ENCODE results near the gene RFT1.
A peak's percentile ranks its signal among the peaks of the same experiment; 100 is the strongest.

RFT1 gene

DNA sequence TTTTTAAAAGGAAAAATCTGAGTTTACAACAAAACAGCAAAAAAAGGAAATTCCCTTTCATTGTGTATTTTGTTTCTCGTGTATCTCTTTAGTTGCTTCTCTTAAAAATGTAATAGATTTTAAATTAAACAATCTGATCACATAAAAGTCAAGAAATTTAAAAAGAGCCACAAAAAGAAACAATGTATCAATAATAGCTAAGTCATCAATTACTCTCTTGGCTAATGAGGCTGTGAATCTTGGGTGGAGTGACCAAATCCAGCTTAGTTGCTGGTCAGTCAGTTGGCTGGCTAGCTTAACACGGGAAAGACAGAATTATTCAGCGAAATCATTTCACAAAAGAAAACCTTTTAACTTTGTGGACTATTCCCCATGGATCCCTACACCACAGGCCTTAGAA, 87.6 kb downstream of the RFT1 start:
- DNase-seq (ENCODE audit: low read depth, low spot score), result no peak
- H3K27ac ChIP-seq, result no peak overlapping the region

DNA sequence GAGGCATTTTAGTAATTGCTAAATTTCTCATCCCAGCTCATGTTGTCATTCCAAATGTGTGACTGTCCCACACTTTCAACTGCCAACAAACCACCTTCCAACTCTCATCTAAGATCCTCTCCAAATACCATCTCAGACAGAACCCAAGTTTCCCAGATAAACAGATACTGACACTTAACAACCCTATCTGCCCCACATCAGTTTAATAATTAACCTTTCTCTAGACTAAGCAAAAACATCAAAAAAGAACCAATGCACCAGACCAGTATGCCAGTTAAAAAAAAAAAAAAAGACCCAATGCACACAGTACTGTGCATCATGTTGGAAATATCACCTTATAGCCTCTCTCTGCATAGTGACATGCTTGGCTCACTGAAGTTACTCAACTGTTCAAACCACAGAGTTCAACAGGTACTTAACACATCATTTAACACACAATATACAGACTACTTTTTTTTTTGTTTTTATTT, 89.8 kb downstream of the RFT1 start:
- H3K27ac ChIP-seq, result no peak overlapping the region
- DNase-seq (ENCODE audit: low read depth, low spot score), result peak; percentile 60

DNA sequence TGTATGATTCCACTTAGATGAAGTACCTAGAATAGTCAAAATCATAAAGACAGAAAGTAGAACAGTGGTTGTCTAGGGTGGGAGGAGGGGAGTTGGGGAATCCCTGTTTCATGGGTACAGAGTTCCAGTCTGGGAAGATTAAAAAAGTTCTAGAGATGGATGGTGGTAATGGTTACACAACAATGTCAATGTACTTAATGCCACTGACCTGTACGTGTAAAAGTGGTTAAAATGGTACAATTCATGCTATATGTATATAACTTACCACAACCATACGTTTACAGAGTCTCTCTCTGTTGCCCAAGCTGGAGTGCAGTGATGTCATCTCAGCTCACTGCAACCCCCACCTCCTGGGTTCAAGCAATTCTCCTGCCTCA, 90.9 kb downstream of the RFT1 start:
- DNase-seq (ENCODE audit: low read depth, low spot score), result no peak
- no peak overlapping the region for H3K27ac ChIP-seq

DNA sequence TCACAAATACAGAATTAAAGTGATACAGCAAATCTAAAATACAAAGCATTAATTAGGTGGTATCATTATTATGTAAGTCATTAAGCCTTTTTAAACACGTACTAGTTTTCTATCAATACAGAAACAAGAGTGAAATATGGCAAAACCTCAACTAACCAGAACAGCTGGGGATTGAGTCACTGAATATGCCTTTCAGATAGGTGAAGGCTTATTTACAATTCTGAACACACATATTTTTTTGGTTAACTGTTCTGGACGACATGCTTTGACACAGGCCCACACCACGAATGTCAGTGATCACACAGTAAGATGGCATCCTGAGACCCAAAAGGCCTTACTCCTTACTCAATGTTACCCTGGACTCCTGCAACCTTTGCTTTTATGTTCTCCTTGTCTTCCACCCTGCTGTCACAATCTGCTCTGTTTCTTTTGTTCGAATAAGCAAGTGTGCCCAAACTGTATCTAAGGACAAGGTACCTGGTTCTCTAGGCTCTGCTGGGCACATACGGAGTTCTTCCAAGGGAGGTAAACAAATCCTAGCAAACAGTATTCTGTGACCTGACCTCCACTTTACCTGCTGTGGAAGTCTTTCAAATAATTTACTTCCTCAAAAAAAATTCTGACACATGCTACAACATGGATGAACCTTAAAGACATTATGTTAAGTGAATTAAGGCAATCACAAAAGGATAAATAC, 91.4 kb downstream of the RFT1 start:
- H3K27ac ChIP-seq, result no peak overlapping the region
- no peak for DNase-seq (ENCODE audit: low read depth, low spot score)
